Testis (tissue), 3 donors: ENCODE measurements around the gene LYPD8. TPM values are rescaled to one million over a fixed set of nuclear protein-coding genes. Genes with fewer than 3 reads are reported as not detected.

ENCODE experiments used
- DNase-seq: peaks from one replicate; pipeline ENCODE4 v3.0.0-alpha.2; 2019
- H3K27ac ChIP-seq, 2 donors: fragments of 200-600 bp; sonication (generic); one replicate each; pipeline ENCODE4 v1.5.1; 2019
- H3K27me3 ChIP-seq: fragments of 200-600 bp; sonication (generic); one replicate; pipeline ENCODE4 v1.5.1; 2019
- H3K36me3 ChIP-seq: fragments of 200-600 bp; sonication (generic); one replicate; pipeline ENCODE4 v1.5.1; 2017; ENCODE audit warnings: low read depth; ENCODE audit errors: missing control alignments
- H3K4me1 ChIP-seq: fragments of 200-600 bp; sonication (generic); one replicate; pipeline ENCODE4 v1.5.1; 2019
- H3K4me3 ChIP-seq, 2 donors: fragments of 200-600 bp; sonication (generic); one replicate each; pipeline ENCODE4 v1.5.1; 2017 to 2019
- H3K9me3 ChIP-seq: fragments of 200-600 bp; sonication (generic); one replicate; pipeline ENCODE4 v1.5.1; 2017
- POLR2A ChIP-seq: fragments of 450-650 bp; IDR thresholded peaks from one replicate; pipeline ENCODE4 v1.6.1; 2017; ENCODE audit warnings: antibody characterized with exemption, mild to moderate bottlenecking, moderate library complexity
- WGBS, 2 donors: methylation state at CpG; one replicate each; pipeline ENCODE4 v1.1.5; 2018; 5-methylcytosine and 5-hydroxymethylcytosine counted together
- intact Hi-C: fragments of 100-400 bp; cut with DNase I; formaldehyde crosslinking; loops from one replicate; pipeline ENCODE4 v1.15.1; 2023; ENCODE audit warnings: low total_unique reads
- polyA plus RNA-seq: library from polyadenylated mRNA; stranded (reverse); fragments of 350-450 nt; fragmentation: Illumina TruSeq; extraction: RNeasy Lipid Tissue Mini Kit (QIAGEN cat#74804); gene quantifications from one replicate; pipeline ENCODE4 v1.2.3, GENCODE V29; 2014; ENCODE audit warnings: low read depth, low replicate concordance; ENCODE audit not compliant: insufficient read depth
- total RNA-seq, 2 donors: library from RNA; depleted of rRNA; stranded (reverse); fragments of >200 nt; gene quantifications; one replicate each; pipeline ENCODE4 v1.2.3, GENCODE V29; 2016
- TF ChIP-seq, protein P1 (sequence below), 3 experiments: fragments of 450-650 bp in 2 of 3; fragments of 200-600 bp in 1 of 3; sonication (generic) in 1 of 3; IDR thresholded peaks; one replicate each; pipeline ENCODE4 v1.5.1; 2016 to 2019; ENCODE audit warnings: antibody characterized with exemption in 3 of 3, mild to moderate bottlenecking in 2 of 3, moderate library complexity in 1 of 3

LYPD8 gene
- total and polyA plus RNA-seq, 3 donors from 2014 or later: 0.43 to 0.91 (median 0.79) TPM

DNA sequence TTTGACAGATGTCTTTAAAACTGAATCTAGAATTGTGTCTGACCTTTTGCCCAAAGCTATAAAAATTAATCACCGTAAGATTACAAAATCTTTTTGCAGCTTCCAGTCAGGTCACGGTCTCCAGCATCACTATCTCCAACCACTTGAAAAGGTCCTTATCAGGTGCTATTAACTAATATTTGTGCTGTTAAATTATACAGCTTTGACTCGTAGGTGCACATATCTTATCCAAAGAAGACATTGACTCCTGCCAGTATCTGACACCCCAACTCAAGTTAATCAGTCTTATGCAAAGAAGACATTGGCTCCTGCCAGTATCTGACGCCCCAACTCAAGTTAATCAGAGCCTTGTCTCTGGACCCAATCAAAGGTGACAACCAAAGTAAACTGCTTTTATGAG is 19.9 kb upstream of the LYPD8 start:
- Histone ChIP-seq H3K27me3 (no peaks in the 10 kb centered on the region), H3K4me1 (no peaks in the 10 kb centered on the region), H3K9me3 (no peaks in the 10 kb centered on the region), H3K27ac (no peak overlapping the region), H3K4me3 (no peak overlapping the region), H3K36me3 (no peaks in the 10 kb centered on the region)
- intact Hi-C loops: no loop called here
- TF ChIP-seq, protein P1, sequence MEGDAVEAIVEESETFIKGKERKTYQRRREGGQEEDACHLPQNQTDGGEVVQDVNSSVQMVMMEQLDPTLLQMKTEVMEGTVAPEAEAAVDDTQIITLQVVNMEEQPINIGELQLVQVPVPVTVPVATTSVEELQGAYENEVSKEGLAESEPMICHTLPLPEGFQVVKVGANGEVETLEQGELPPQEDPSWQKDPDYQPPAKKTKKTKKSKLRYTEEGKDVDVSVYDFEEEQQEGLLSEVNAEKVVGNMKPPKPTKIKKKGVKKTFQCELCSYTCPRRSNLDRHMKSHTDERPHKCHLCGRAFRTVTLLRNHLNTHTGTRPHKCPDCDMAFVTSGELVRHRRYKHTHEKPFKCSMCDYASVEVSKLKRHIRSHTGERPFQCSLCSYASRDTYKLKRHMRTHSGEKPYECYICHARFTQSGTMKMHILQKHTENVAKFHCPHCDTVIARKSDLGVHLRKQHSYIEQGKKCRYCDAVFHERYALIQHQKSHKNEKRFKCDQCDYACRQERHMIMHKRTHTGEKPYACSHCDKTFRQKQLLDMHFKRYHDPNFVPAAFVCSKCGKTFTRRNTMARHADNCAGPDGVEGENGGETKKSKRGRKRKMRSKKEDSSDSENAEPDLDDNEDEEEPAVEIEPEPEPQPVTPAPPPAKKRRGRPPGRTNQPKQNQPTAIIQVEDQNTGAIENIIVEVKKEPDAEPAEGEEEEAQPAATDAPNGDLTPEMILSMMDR (IDR thresholded peaks at IDR 0.05): no peak
- DNase-seq: no peak
- WGBS, 2 donors: 77 to 78% methylated on average over 4 of the region's 4 CpGs

GRCh38 chr1:248759644-248760043 is 4.1 kb upstream of the LYPD8 start:
- intact Hi-C loops: no loop called here
- no peak overlapping the region for H3K27ac ChIP-seq
- 79 to 86% methylated on average over 3 of the region's 3 CpGs for WGBS, 2 donors

GRCh38 chr1:248758352-248758751 is 2.8 kb upstream of the LYPD8 start:
- Histone ChIP-seq H3K27me3 (no peaks in the 10 kb centered on the region), H3K4me1 (no peaks in the 10 kb centered on the region), H3K9me3 (no peaks in the 10 kb centered on the region), H3K36me3 (no peaks in the 10 kb centered on the region), H3K4me3 (no peak overlapping the region), H3K27ac (no peak overlapping the region)
- intact Hi-C loops: no loop called here
- no peak for TF ChIP-seq POLR2A
- TF ChIP-seq, protein P1 (IDR thresholded peaks at IDR 0.05): no peak
- 87 to 90% methylated on average over 9 of the region's 9 CpGs for WGBS, 2 donors
- DNase-seq: no peak

More at GRCh38 chr1:248759644-248760043, 4.1 kb upstream of the LYPD8 start:
- no peak overlapping the region for H3K4me3 ChIP-seq
- DNase-seq: no peak
- H3K9me3 ChIP-seq: no peaks in the 10 kb centered on the region
- TF ChIP-seq POLR2A: no peak
- TF ChIP-seq, protein P1 (IDR thresholded peaks at IDR 0.05): no peak
- H3K27me3 ChIP-seq: no peaks in the 10 kb centered on the region
- no peaks in the 10 kb centered on the region for H3K4me1 ChIP-seq
- H3K36me3 ChIP-seq: no peaks in the 10 kb centered on the region

DNA sequence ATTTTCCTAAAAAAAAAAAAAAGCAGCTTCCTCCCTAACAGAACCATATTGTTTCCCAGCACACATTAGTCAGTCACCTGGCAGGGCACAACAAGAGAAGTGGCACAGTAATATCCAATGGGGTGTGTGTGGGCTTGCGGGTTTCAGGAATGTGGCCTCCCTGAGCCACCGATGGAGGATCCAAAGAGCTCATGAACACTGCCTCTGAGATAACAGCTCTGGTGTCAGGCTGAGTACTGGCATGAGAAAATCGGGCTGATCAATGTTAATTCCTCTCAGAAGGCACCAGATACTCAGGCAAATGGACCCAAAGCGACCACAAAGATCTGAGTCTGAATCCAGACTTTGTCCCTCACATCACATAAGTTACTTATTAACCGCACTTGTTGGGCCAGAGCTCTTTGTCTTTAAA is 2.2 kb upstream of the LYPD8 start:
- Histone ChIP-seq H3K4me1 (no peaks in the 10 kb centered on the region), H3K27me3 (no peaks in the 10 kb centered on the region), H3K27ac (no peak overlapping the region), H3K36me3 (no peaks in the 10 kb centered on the region), H3K9me3 (no peaks in the 10 kb centered on the region), H3K4me3 (no peak overlapping the region)
- no peak for DNase-seq
- TF ChIP-seq POLR2A: no peak
- TF ChIP-seq, protein P1 (IDR thresholded peaks at IDR 0.05): no peak
- intact Hi-C loops: no loop called here
- WGBS, 2 donors: 75 to 77% methylated on average over 5 of the region's 5 CpGs

GRCh38 chr1:248756636-248757035 is 1.1 kb upstream of the LYPD8 start:
- 81 to 89% methylated on average over 4 to 5 of the region's 5 CpGs for WGBS, 2 donors
- TF ChIP-seq, protein P1 (IDR thresholded peaks at IDR 0.05): no peak
- TF ChIP-seq POLR2A: no peak
- Histone ChIP-seq H3K27ac (no peak overlapping the region), H3K4me1 (no peaks in the 10 kb centered on the region), H3K4me3 (no peak overlapping the region), H3K36me3 (no peaks in the 10 kb centered on the region), H3K9me3 (no peaks in the 10 kb centered on the region), H3K27me3 (no peaks in the 10 kb centered on the region)
- DNase-seq: no peak
- intact Hi-C loops: no loop called here
